A549 (cell line): ENCODE measurements around the gene CDKN2AIPNL. TPM values are rescaled to one million over a fixed set of nuclear protein-coding genes. Genes with fewer than 3 reads are reported as not detected.

Source experiments
- ATAC-seq, 2 experiments: fragments of 200-7000 bp in 1 of 2; fragments of >200 bp in 1 of 2; cut with Nextera tagmentation in 1 of 2; cut with Tn5 transposase in 1 of 2; 3 replicates each; pipeline versions ENCODE4 v1.8.0 to v1.9.1; 2018 to 2020; ENCODE audit warnings: mild to moderate bottlenecking in 1 of 2, moderate library complexity in 1 of 2
- CTCF ChIA-PET: fragments of 300-600 bp; sonication (Branson Sonifier 250); formaldehyde crosslinking; extraction: SDS; loops from one replicate; lab custom pipeline; 2021; ENCODE audit warnings: antibody characterized with exemption, inconsistent platforms; lab: Yijun Ruan, JAX
- POLR2A ChIA-PET: fragments of 350-600 bp; formaldehyde crosslinking; extraction: SDS; loops from one replicate; lab custom pipeline; 2021; ENCODE audit warnings: antibody characterized with exemption, inconsistent platforms; lab: Yijun Ruan, JAX
- DNase-seq, 2 experiments: peaks; one replicate each; pipeline versions ENCODE4 v3.0.0 to v3.0.0-alpha.2; 2011 to 2016; ENCODE audit warnings: low read depth in 1 of 2, low spot score in 1 of 2
- FAIRE-seq: peaks from 2 replicates; lab custom pipeline; 2011; peaks lifted over from hg19 to GRCh38; lab: Jason Lieb, UNC
- H3K27ac ChIP-seq, 2 experiments: fragments of >200 bp; sonication (Bioruptor Twin); formaldehyde crosslinking; 3 replicates each; pipeline ENCODE4 v1.5.1; 2016 to 2017
- H3K4me1 ChIP-seq: fragments of >200 bp; sonication (Bioruptor Twin); formaldehyde crosslinking; 3 replicates; pipeline ENCODE4 v1.6.1; 2016
- H3K4me2 ChIP-seq: fragments of >200 bp; sonication (Bioruptor Twin); formaldehyde crosslinking; 3 replicates; pipeline ENCODE4 v1.6.1; 2016
- H3K4me3 ChIP-seq: fragments of >200 bp; sonication (Bioruptor Twin); formaldehyde crosslinking; 3 replicates; pipeline ENCODE4 v1.5.1; 2016
- H3K9me3 ChIP-seq: fragments of >200 bp; sonication (Bioruptor Twin); formaldehyde crosslinking; 3 replicates; pipeline ENCODE4 v1.6.1; 2016
- CBX8 ChIP-seq: fragments of 200-600 bp; sonication (generic); IDR thresholded peaks from 2 replicates; pipeline ENCODE4 v1.6.1; 2016
- E2F6 ChIP-seq: IDR thresholded peaks from 2 replicates; pipeline ENCODE4 v1.6.1; 2012; ENCODE audit warnings: low read depth, borderline replicate concordance
- EHMT2 ChIP-seq: fragments of 200-600 bp; sonication (generic); IDR thresholded peaks from 2 replicates; pipeline ENCODE4 v1.6.1; 2016; ENCODE audit warnings: antibody characterized with exemption, low read depth, mild to moderate bottlenecking, moderate library complexity
- EP300 ChIP-seq, 2 experiments: fragments of >200 bp; sonication (Bioruptor Twin); formaldehyde crosslinking; IDR thresholded peaks; 2 replicates in 1 of 2; 3 replicates in 1 of 2; pipeline ENCODE4 v1.6.1; 2016 to 2017
- FOXS1 ChIP-seq: fragments of 250-450 bp; sonication (Bioruptor Pico); IDR thresholded peaks from 2 replicates; pipeline ENCODE4 v1.5.0; 2020; ENCODE audit warnings: mild to moderate bottlenecking, moderate library complexity
- HEYL ChIP-seq: fragments of 250-450 bp; sonication (Bioruptor Pico); IDR thresholded peaks from 2 replicates; pipeline ENCODE4 v1.8.0; 2021; ENCODE audit warnings: mild to moderate bottlenecking, moderate library complexity
- HOXB13 ChIP-seq: fragments of 250-450 bp; sonication (Bioruptor Pico); IDR thresholded peaks from 2 replicates; pipeline ENCODE4 v1.5.0; 2020; ENCODE audit warnings: low read depth, mild to moderate bottlenecking, moderate library complexity
- JUNB ChIP-seq: fragments of >200 bp; sonication (Bioruptor Twin); formaldehyde crosslinking; IDR thresholded peaks from 2 replicates; pipeline ENCODE4 v1.6.1; 2016
- KDM1A ChIP-seq: fragments of 200-600 bp; sonication (generic); IDR thresholded peaks from 2 replicates; pipeline ENCODE4 v1.6.1; 2016; ENCODE audit warnings: low read depth, mild to moderate bottlenecking
- KDM5A ChIP-seq: fragments of 200-600 bp; sonication (generic); IDR thresholded peaks from 2 replicates; pipeline ENCODE4 v1.6.1; 2016; ENCODE audit warnings: antibody characterized with exemption, mild to moderate bottlenecking
- MAFK ChIP-seq: fragments of 450-650 bp; IDR thresholded peaks from 2 replicates; pipeline ENCODE4 v1.6.1; 2014; ENCODE audit not compliant: partially characterized antibody
- MAZ ChIP-seq: fragments of 150-350 bp; IDR thresholded peaks from 2 replicates; pipeline ENCODE4 v1.6.1; 2014; ENCODE audit warnings: antibody characterized with exemption, low read depth, low read length, borderline replicate concordance
- NR3C1 ChIP-seq: fragments of >200 bp; sonication (Bioruptor Twin); formaldehyde crosslinking; IDR thresholded peaks from 3 replicates; pipeline ENCODE4 v1.6.1; 2017
- PHF8 ChIP-seq: fragments of 200-600 bp; sonication (generic); IDR thresholded peaks from 2 replicates; pipeline ENCODE4 v1.6.1; 2016; ENCODE audit warnings: low read depth, mild to moderate bottlenecking, antibody characterized with exemption, moderate library complexity, borderline replicate concordance
- POLR2A ChIP-seq: IDR thresholded peaks from 2 replicates; pipeline ENCODE4 v1.6.1; 2012; ENCODE audit warnings: mild to moderate bottlenecking, low read length
- POLR2AphosphoS2 ChIP-seq: conservative IDR thresholded peaks from 2 replicates; pipeline ENCODE4 v1.6.1; 2012; ENCODE audit warnings: low read length, improper control_type of control experiment, inconsistent platforms
- RAD21 ChIP-seq, 2 experiments: fragments of >200 bp in 1 of 2; sonication (Bioruptor Twin) in 1 of 2; formaldehyde crosslinking in 1 of 2; IDR thresholded peaks in 1 of 2; conservative IDR thresholded peaks in 1 of 2; 2 replicates in 1 of 2; 3 replicates in 1 of 2; pipeline ENCODE4 v1.6.1; 2012 to 2018; ENCODE audit warnings: inconsistent platforms in 1 of 2
- RCOR1 ChIP-seq: fragments of 150-350 bp; IDR thresholded peaks from 2 replicates; pipeline ENCODE4 v1.6.1; 2014; ENCODE audit warnings: antibody characterized with exemption, low read length, low read depth
- REST ChIP-seq: fragments of 200-600 bp; sonication (generic); IDR thresholded peaks from 2 replicates; pipeline ENCODE4 v1.6.1; 2016; ENCODE audit warnings: antibody characterized with exemption, mild to moderate bottlenecking, moderate library complexity
- RFX5 ChIP-seq: fragments of 450-650 bp; IDR thresholded peaks from 2 replicates; pipeline ENCODE4 v1.7.1; 2014; ENCODE audit warnings: antibody characterized with exemption, mild to moderate bottlenecking, moderate library complexity
- WGBS: methylation state at CpG from one replicate; pipeline ENCODE4 v1.1.6; 2017; ENCODE audit errors: missing lambda C conversion rate; 5-methylcytosine and 5-hydroxymethylcytosine counted together
- polyA plus RNA-seq, 4 experiments: library from polyadenylated mRNA; depleted of rRNA in 3 of 4; stranded (reverse); fragments of >200 nt; fragmentation: RNase III in 1 of 4; extraction: RNeasy Plus Mini Kit Qiagen cat#74134 plus additional on column Dnase treatment in 1 of 4; gene quantifications; 2 replicates in 3 of 4; 3 replicates in 1 of 4; pipeline ENCODE4 v1.2.3, GENCODE V29; 2011 to 2017
- TF ChIP-seq, protein P1 (sequence below): IDR thresholded peaks from 2 replicates; pipeline ENCODE4 v1.6.1; 2012
- TF ChIP-seq, protein P2 (sequence below): fragments of 250-450 bp; sonication (Bioruptor Pico); IDR thresholded peaks from 2 replicates; pipeline ENCODE4 v1.5.0; 2021; ENCODE audit warnings: mild to moderate bottlenecking, moderate library complexity, borderline replicate concordance
- TF ChIP-seq, protein P3 (sequence below): fragments of >200 bp; sonication (Bioruptor Twin); formaldehyde crosslinking; IDR thresholded peaks from 3 replicates; pipeline ENCODE4 v1.5.1; 2016
- TF ChIP-seq, protein P4 (sequence below): IDR thresholded peaks from 2 replicates; pipeline ENCODE4 v1.6.1; 2012

Gene CDKN2AIPNL
- polyA plus RNA-seq, 2 of the 4 experiments (the other 2 are of a cell fraction): 48.0 to 49.9 TPM

DNA sequence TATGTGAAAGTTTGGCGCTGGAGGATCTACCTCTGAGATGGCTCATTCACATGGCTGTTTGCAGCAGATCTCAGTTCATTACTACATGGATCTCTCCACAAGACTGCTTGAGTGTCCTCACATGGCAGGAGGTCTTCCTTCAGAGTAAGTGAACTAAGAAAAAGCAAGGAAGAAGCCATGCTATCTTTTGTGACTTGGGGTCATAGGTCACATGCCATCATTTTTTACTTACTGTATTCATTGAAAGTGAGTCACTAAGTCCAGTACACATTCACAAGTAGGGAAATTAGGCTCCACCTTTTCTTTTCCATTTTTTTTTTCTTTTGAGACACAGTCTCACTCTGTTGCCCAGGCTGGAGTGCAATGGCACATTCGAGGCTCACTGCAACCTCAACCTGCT, 8.7 kb upstream of the CDKN2AIPNL start:
- CTCF ChIA-PET: interaction anchor here (1.0 to 10.0 kb wide), 4 partner anchors 9 to 158 kb away, joined by 4 to 103 read pairs (median 5); partner anchors contain the start of genes CDKN2AIPNL and JADE2
- Histone ChIP-seq H3K4me2 (no peak overlapping the region), H3K27ac (no peak overlapping the region), H3K4me3 (no peak overlapping the region), H3K4me1 (peaks cover 17% of the 10 kb centered on the region), H3K9me3 (peaks cover 3% of the 10 kb centered on the region; the same call in 1 of the 3 replicates)
- ATAC-seq (peak; percentile 34; a peak in 3 of 6 replicates), FAIRE-seq (no peak), DNase-seq (peak in 1 of 2 experiments; percentile 40)
- POLR2A ChIA-PET: no interaction called here
- 69% methylated on average over 2 of the region's 2 CpGs for WGBS
- no peak for TF ChIP-seq KDM5A
- TF ChIP-seq, protein P1, sequence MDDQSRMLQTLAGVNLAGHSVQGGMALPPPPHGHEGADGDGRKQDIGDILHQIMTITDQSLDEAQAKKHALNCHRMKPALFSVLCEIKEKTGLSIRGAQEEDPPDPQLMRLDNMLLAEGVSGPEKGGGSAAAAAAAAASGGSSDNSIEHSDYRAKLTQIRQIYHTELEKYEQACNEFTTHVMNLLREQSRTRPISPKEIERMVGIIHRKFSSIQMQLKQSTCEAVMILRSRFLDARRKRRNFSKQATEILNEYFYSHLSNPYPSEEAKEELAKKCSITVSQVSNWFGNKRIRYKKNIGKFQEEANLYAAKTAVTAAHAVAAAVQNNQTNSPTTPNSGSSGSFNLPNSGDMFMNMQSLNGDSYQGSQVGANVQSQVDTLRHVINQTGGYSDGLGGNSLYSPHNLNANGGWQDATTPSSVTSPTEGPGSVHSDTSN: no peak
- TF ChIP-seq EP300 (IDR thresholded peaks at IDR 0.05): no peak
- no peak for TF ChIP-seq JUNB
- no peak for TF ChIP-seq EHMT2
- TF ChIP-seq, protein P2, sequence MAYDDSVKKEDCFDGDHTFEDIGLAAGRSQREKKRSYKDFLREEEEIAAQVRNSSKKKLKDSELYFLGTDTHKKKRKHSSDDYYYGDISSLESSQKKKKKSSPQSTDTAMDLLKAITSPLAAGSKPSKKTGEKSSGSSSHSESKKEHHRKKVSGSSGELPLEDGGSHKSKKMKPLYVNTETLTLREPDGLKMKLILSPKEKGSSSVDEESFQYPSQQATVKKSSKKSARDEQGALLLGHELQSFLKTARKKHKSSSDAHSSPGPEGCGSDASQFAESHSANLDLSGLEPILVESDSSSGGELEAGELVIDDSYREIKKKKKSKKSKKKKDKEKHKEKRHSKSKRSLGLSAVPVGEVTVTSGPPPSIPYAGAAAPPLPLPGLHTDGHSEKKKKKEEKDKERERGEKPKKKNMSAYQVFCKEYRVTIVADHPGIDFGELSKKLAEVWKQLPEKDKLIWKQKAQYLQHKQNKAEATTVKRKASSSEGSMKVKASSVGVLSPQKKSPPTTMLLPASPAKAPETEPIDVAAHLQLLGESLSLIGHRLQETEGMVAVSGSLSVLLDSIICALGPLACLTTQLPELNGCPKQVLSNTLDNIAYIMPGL (CRISPR knock-in tag): no peak
- TF ChIP-seq, protein P3, sequence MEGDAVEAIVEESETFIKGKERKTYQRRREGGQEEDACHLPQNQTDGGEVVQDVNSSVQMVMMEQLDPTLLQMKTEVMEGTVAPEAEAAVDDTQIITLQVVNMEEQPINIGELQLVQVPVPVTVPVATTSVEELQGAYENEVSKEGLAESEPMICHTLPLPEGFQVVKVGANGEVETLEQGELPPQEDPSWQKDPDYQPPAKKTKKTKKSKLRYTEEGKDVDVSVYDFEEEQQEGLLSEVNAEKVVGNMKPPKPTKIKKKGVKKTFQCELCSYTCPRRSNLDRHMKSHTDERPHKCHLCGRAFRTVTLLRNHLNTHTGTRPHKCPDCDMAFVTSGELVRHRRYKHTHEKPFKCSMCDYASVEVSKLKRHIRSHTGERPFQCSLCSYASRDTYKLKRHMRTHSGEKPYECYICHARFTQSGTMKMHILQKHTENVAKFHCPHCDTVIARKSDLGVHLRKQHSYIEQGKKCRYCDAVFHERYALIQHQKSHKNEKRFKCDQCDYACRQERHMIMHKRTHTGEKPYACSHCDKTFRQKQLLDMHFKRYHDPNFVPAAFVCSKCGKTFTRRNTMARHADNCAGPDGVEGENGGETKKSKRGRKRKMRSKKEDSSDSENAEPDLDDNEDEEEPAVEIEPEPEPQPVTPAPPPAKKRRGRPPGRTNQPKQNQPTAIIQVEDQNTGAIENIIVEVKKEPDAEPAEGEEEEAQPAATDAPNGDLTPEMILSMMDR: no peak
- TF ChIP-seq RFX5: no peak
- no peak for TF ChIP-seq HOXB13 (CRISPR knock-in tag)
- no peak for TF ChIP-seq PHF8
- TF ChIP-seq E2F6: no peak
- no peak for TF ChIP-seq RCOR1
- no peak for TF ChIP-seq POLR2A
- no peak for TF ChIP-seq POLR2AphosphoS2
- no peak for TF ChIP-seq KDM1A

DNA sequence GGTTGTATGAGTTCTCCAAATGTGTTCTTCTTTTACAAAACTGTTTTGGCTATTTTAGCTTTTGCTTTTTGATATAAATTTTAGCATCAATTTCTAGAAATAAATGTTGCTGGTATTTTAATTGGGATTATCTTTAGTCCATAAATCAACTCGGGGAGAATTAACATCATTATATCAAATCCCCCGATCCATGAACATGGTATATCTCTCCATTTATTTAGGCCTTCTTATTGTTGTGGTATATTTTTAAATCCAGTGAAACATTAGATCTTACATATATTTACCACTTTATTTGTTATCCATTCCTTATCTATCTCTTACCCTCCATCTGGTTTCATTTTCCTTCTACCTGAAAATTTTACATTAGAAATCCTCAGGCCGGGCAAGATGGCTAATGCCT, 7.3 kb upstream of the CDKN2AIPNL start:
- no peak for TF ChIP-seq RAD21 (conservative IDR thresholded peaks at IDR 0.05 in 1 of 2, IDR thresholded peaks at IDR 0.05 in 1 of 2)
- H3K9me3 ChIP-seq: peaks cover 3% of the 10 kb centered on the region; the same call in 1 of the 3 replicates
- ChIA-PET CTCF (interaction anchor here (0.6 to 10.0 kb wide), 5 partner anchors 18 to 444 kb away, joined by 5 to 103 read pairs (median 5); partner anchors contain the start of gene JADE2), POLR2A (no interaction called here)
- 92% methylated on average over 3 of the region's 3 CpGs for WGBS
- ATAC-seq: no peak
- H3K4me3 ChIP-seq: no peak overlapping the region
- H3K27ac ChIP-seq: no peak overlapping the region
- no peak for FAIRE-seq
- no peak for DNase-seq
- H3K4me2 ChIP-seq: no peak overlapping the region
- H3K4me1 ChIP-seq: peaks cover 18% of the 10 kb centered on the region

DNA sequence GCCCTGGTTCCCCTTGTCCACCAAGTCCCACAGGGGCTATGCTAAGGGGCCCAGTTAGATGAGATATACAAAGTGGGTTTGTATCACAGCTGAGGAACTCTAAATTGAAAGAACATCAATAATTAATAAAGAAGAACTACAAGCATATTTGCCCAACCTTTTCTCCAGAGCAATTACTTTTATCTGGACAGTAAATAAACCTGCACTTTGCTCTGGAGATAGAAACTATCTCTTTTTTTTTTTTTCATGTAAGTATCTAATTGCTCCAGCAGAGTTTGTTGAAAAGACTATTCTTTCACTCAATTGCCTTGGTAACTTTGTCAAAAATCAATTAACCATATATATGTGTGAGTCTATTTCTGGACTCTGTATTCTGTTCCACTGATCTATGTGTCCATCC, 6.0 kb upstream of the CDKN2AIPNL start:
- peaks cover 19% of the 10 kb centered on the region for H3K4me1 ChIP-seq
- ChIA-PET POLR2A (interaction anchor here (0.6 to 2.0 kb wide), 3 partner anchors 34 to 350 kb away, joined by 3 to 10 read pairs (median 5); no protein-coding TSS in a partner anchor), CTCF (interaction anchor here (0.6 to 10.0 kb wide), 4 partner anchors 19 to 114 kb away, joined by 3 to 103 read pairs (median 4); partner anchors contain the start of gene JADE2)
- ATAC-seq (no peak), DNase-seq (no peak), FAIRE-seq (no peak)
- H3K27ac ChIP-seq: no peak overlapping the region
- no peak overlapping the region for H3K4me2 ChIP-seq
- H3K9me3 ChIP-seq: peaks cover 3% of the 10 kb centered on the region; the same call in 1 of the 3 replicates
- H3K4me3 ChIP-seq: no peak overlapping the region
- TF ChIP-seq POLR2AphosphoS2 (no peak), CBX8 (no peak), EP300 (IDR thresholded peaks at IDR 0.05) (no peak), MAZ (no peak), POLR2A (no peak), FOXS1 (no peak), HEYL (no peak), NR3C1 (no peak), HOXB13 (CRISPR knock-in tag) (no peak), MAFK (no peak), REST (no peak)
- TF ChIP-seq, protein P4, sequence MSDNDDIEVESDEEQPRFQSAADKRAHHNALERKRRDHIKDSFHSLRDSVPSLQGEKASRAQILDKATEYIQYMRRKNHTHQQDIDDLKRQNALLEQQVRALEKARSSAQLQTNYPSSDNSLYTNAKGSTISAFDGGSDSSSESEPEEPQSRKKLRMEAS: no peak
